ENCODE data around the gene ARHGEF12. TPM values are rescaled to one million over a fixed set of nuclear protein-coding genes. Genes with fewer than 3 reads are reported as not detected.

ARHGEF12 gene
- total RNA-seq, 4 donors from 2014 or later, result 169 to 268 (median 197) TPM

GRCh38 chr11:120335556-120335907 is 681 bp upstream of the ARHGEF12 start:
- peak; percentile 54 to 56 for DNase-seq
- peaks cover 28 to 35% of the 10 kb centered on the region in 2 donors for H3K4me1 ChIP-seq

GRCh38 chr11:120336641-120337354 is 585 bp downstream of the ARHGEF12 start:
- Histone ChIP-seq H3K36me3 (no peaks in the 10 kb centered on the region), H3K27ac (peak overlapping the region; percentile 90 to 99 (median 93)), H3K4me3 (replicated peaks in 1 of 3) (peak overlapping the region; percentile 45 to 92 (median 65)), H3K9me3 (no peaks in the 10 kb centered on the region), H3K27me3 (no peaks in the 10 kb centered on the region), H3K4me1 (peaks cover 22 to 41% of the 10 kb centered on the region in 2 donors)
- no peak for TF ChIP-seq POLR2A (IDR thresholded peaks at IDR 0.05)
- TF ChIP-seq, protein P1, sequence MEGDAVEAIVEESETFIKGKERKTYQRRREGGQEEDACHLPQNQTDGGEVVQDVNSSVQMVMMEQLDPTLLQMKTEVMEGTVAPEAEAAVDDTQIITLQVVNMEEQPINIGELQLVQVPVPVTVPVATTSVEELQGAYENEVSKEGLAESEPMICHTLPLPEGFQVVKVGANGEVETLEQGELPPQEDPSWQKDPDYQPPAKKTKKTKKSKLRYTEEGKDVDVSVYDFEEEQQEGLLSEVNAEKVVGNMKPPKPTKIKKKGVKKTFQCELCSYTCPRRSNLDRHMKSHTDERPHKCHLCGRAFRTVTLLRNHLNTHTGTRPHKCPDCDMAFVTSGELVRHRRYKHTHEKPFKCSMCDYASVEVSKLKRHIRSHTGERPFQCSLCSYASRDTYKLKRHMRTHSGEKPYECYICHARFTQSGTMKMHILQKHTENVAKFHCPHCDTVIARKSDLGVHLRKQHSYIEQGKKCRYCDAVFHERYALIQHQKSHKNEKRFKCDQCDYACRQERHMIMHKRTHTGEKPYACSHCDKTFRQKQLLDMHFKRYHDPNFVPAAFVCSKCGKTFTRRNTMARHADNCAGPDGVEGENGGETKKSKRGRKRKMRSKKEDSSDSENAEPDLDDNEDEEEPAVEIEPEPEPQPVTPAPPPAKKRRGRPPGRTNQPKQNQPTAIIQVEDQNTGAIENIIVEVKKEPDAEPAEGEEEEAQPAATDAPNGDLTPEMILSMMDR (IDR thresholded peaks at IDR 0.05), result no peak
- peak; percentile 48 to 52 for DNase-seq
- intact Hi-C loops (cut with DNase I), result loop anchor here (5.0 kb wide), 1 partner anchor 351 kb away; no protein-coding TSS in a partner anchor
- WGBS, 2 donors, result 0% methylated on average over 14 to 24 of the region's 56 CpGs

More at GRCh38 chr11:120335556-120335907, 681 bp upstream of the ARHGEF12 start:
- intact Hi-C loops (cut with DNase I), result loop anchor here (5.0 kb wide), 1 partner anchor 352 kb away; no protein-coding TSS in a partner anchor
- no peaks in the 10 kb centered on the region for H3K27me3 ChIP-seq
- WGBS, 2 donors, result 0 to 1% methylated on average over 17 to 19 of the region's 19 CpGs
- TF ChIP-seq, protein P1 (IDR thresholded peaks at IDR 0.05), result no peak
- no peak for TF ChIP-seq POLR2A (IDR thresholded peaks at IDR 0.05)
- peak overlapping the region; percentile 83 to 99 (median 93) for H3K27ac ChIP-seq
- no peaks in the 10 kb centered on the region for H3K9me3 ChIP-seq
- H3K4me3 ChIP-seq (replicated peaks in 1 of 3), result peak overlapping the region; percentile 58 to 92 (median 61)
- H3K36me3 ChIP-seq, result no peaks in the 10 kb centered on the region

DNA sequence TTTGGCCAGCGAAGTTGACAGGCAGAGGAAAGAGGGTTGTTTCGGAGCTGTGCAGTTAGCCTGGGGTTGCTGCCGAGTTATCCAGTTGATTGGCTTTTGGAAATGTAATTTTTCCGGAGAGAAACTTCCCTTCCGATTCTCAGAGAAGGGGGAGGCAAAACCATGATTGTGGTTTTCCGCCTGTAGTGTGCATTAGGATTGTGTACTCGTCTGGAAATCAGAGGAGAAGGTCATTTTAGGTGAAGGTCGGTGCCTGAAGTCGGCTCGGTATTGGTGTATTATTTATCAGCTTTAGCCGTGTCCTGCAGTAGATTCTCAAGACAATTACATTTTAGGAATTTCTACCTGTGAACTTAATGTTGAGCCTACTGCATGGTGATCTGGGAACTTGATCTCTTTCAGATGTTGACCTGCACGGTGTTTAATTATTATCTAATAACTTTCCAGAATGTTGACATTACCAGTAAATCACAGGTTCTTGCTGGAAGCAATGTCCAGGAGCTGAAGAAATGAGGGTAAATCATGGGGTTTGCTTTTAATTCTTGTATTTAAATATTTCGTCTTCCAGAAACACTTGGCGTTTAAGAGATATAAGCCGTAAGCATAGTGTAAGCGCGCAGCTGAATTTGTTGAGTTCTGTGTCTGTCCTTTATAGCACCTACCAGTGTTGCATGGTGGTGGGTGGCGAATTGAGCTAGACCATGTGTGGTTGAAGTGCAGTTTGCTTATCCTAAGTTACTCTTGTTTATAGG is 1.3 kb downstream of the ARHGEF12 start:
- peak overlapping the region; percentile 45 to 92 (median 65) for H3K4me3 ChIP-seq (replicated peaks in 1 of 3)
- TF ChIP-seq, protein P1 (IDR thresholded peaks at IDR 0.05), result no peak
- TF ChIP-seq POLR2A (IDR thresholded peaks at IDR 0.05), result no peak
- H3K9me3 ChIP-seq, result no peaks in the 10 kb centered on the region
- H3K27me3 ChIP-seq, result no peaks in the 10 kb centered on the region
- no peak for DNase-seq
- 4 to 7% methylated on average over 18 of the region's 18 CpGs for WGBS, 2 donors
- no peaks in the 10 kb centered on the region for H3K36me3 ChIP-seq
- H3K4me1 ChIP-seq, result peaks cover 28 to 41% of the 10 kb centered on the region in 2 donors
- intact Hi-C loops (cut with DNase I), result loop anchor here (5.0 kb wide), 1 partner anchor 350 kb away; no protein-coding TSS in a partner anchor
- peak overlapping the region; percentile 90 to 99 (median 93) for H3K27ac ChIP-seq

DNA sequence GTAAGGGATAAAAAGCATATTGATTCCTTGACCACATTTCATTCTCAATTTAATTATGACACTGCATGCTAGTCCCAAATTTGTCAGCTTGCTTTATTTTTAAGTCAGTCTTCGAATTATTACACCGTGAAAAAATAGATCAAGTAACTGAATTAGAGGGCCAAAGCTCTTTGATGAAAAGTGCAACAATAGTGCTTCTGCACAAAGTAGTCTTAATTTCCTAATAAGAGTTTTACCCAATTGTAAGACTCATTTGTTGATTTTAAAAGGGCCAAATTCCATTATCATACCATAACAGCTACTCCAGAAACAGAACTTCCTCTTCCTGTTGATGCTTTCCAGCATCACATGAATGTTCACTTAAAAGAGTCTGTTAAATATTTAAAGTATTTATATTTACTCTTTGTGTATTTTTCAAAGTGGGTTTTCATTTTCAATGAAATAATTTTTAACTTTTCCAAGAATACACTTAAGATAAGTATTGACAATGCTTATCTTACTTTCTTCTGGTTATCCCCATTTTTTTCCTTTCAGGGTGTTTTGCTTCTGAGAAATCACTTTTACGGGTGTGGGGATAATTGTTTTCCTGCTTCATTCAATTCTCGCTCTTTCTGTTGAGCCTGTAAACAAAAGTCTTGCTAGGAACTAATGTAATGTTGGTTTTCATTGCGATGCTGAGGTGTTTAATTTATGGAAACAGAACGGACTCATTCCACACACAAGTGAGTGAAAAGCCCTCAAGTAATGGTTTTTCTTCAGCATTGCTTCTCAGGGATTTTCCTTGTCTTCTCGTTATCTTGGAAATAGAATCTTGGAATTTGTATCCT is 2.1 kb downstream of the ARHGEF12 start:
- DNase-seq, result no peak
- H3K27ac ChIP-seq, result peak overlapping the region; percentile 90 to 99 (median 93)

More for the DNA sequence above, 2.1 kb downstream of the ARHGEF12 start:
- Histone ChIP-seq H3K4me1 (peaks cover 31 to 39% of the 10 kb centered on the region in 2 donors), H3K9me3 (no peaks in the 10 kb centered on the region), H3K27me3 (no peaks in the 10 kb centered on the region), H3K4me3 (replicated peaks in 1 of 3) (peak overlapping the region in 2 of 3 donors; percentile 65 to 92), H3K36me3 (no peaks in the 10 kb centered on the region)
- WGBS, 2 donors, result 36 to 44% methylated on average over 7 of the region's 7 CpGs
- TF ChIP-seq POLR2A (IDR thresholded peaks at IDR 0.05), result no peak
- TF ChIP-seq, protein P1 (IDR thresholded peaks at IDR 0.05), result no peak
- intact Hi-C loops (cut with DNase I), result loop anchor here (5.0 kb wide), 1 partner anchor 349 kb away; no protein-coding TSS in a partner anchor

All from thyroid gland (tissue), 4 donors.